Measurements from ENCODE around the gene TSSC4.

Gene TSSC4

DNA sequence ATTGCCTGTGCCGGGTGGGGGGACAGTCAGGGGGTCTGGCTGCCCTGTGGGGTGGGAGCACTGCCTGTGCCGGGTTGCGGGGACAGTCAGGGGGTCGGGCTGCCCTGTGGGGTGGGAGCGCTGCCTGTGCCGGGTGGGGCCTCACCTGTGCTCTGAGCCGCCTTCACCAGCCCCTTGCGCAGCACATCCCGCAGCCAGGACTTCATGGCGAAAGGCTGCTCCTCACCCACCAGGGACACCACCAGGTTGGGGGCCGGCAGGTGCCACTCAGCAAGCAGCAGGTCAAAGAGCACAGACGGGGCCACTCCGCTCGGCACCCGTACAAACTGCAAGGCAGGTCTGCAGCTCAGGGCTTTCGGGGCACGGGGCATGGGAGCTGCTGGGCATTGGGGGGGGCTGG, 21.4 kb downstream of the TSSC4 start:
- TF ChIP-seq CTCF (IDR thresholded peaks at IDR 0.05; ENCODE audit: low read depth, low read length) = no peak
- H3K4me3 ChIP-seq (ENCODE audit: low read depth, low read length) = no peak overlapping the region

- TF ChIP-seq CTCF (IDR thresholded peaks at IDR 0.05; ENCODE audit: low read depth, low read length) = no peak
- H3K4me3 ChIP-seq (ENCODE audit: low read depth, low read length) = no peak overlapping the region
These were observed 22.1 kb downstream of the TSSC4 start for GRCh38 chr11:2422461-2423156.

- TF ChIP-seq CTCF (IDR thresholded peaks at IDR 0.05; ENCODE audit: low read depth, low read length) = no peak
- H3K4me3 ChIP-seq (ENCODE audit: low read depth, low read length) = no peak overlapping the region
These were observed 22.8 kb downstream of the TSSC4 start for GRCh38 chr11:2423157-2424025.

GRCh38 chr11:2424811-2425495, 24.4 kb downstream of the TSSC4 start:
- no peak for TF ChIP-seq CTCF (IDR thresholded peaks at IDR 0.05; ENCODE audit: low read depth, low read length)
- no peak overlapping the region for H3K4me3 ChIP-seq (ENCODE audit: low read depth, low read length)

GRCh38 chr11:2425506-2425905, 25.0 kb downstream of the TSSC4 start:
- TF ChIP-seq CTCF (IDR thresholded peaks at IDR 0.05; ENCODE audit: low read depth, low read length) = no peak
- H3K4me3 ChIP-seq (ENCODE audit: low read depth, low read length) = no peak overlapping the region

GRCh38 chr11:2426221-2426620, 25.7 kb downstream of the TSSC4 start:
- TF ChIP-seq CTCF (IDR thresholded peaks at IDR 0.05; ENCODE audit: low read depth, low read length) = no peak

More at GRCh38 chr11:2426221-2426620, 25.7 kb downstream of the TSSC4 start:
- H3K4me3 ChIP-seq (ENCODE audit: low read depth, low read length) = no peak overlapping the region

All from WI38 (cell line).